OCI-M1 (cell line): ENCODE measurements around the gene INSC.

ENCODE experiments used
- DNase-seq: peaks from one replicate; lab custom pipeline; 2025; lab: John Stamatoyannopoulos, UW

Gene INSC

GRCh38 chr11:15189189-15189588 lies 74.5 kb downstream of the INSC start:
- DNase-seq = no peak

- no peak for DNase-seq
These were observed 75.1 kb downstream of the INSC start for GRCh38 chr11:15189641-15190365.

- DNase-seq = no peak
These were observed 75.9 kb downstream of the INSC start for GRCh38 chr11:15190611-15191010.

- no peak for DNase-seq
These were observed 77.4 kb downstream of the INSC start for GRCh38 chr11:15192005-15192556.

GRCh38 chr11:15194671-15195415 lies 80.1 kb downstream of the INSC start:
- DNase-seq = no peak

GRCh38 chr11:15195454-15196200 lies 80.9 kb downstream of the INSC start:
- no peak for DNase-seq

- no peak for DNase-seq
These were observed 82.0 kb downstream of the INSC start for GRCh38 chr11:15196704-15197103.

- DNase-seq = no peak
These were observed 83.0 kb downstream of the INSC start for GRCh38 chr11:15197696-15198095.

- DNase-seq = no peak
These were observed 83.6 kb downstream of the INSC start for GRCh38 chr11:15198284-15198683.

- no peak for DNase-seq
These were observed 85.0 kb downstream of the INSC start for GRCh38 chr11:15199693-15200092.

- DNase-seq = no peak
These were observed 86.0 kb downstream of the INSC start for GRCh38 chr11:15200696-15201095.

- DNase-seq = no peak
These were observed 86.9 kb downstream of the INSC start for GRCh38 chr11:15201586-15201985.

GRCh38 chr11:15202626-15203025 lies 87.9 kb downstream of the INSC start:
- no peak for DNase-seq

GRCh38 chr11:15204711-15205110 lies 90.0 kb downstream of the INSC start:
- no peak for DNase-seq

GRCh38 chr11:15206791-15207190 lies 92.1 kb downstream of the INSC start:
- no peak for DNase-seq

- DNase-seq = peak; percentile 75
These were observed 93.9 kb downstream of the INSC start for GRCh38 chr11:15208378-15209222.

GRCh38 chr11:15212876-15213275 lies 98.2 kb downstream of the INSC start:
- no peak for DNase-seq

GRCh38 chr11:15213471-15214231 lies 98.9 kb downstream of the INSC start:
- no peak for DNase-seq

GRCh38 chr11:15215005-15215404 lies 100.3 kb downstream of the INSC start:
- DNase-seq = no peak

- DNase-seq = peak; percentile 5
These were observed 102.0 kb downstream of the INSC start for GRCh38 chr11:15216678-15217077.

- no peak for DNase-seq
These were observed 102.7 kb downstream of the INSC start for GRCh38 chr11:15217416-15217815.
